GM23338 (cell line): Measurements from ENCODE around the gene POLD2. TPM values are rescaled to one million over a fixed set of nuclear protein-coding genes. Genes with fewer than 3 reads are reported as not detected.

ENCODE experiments used
- ATAC-seq: fragments of 200-7000 bp; cut with Tn5 transposase; 3 replicates; pipeline ENCODE4 v1.9.1; 2020
- DNase-seq: peaks from one replicate; pipeline ENCODE4 v3.0.0-alpha.2; 2015; ENCODE audit warnings: low spot score
- H2AFZ ChIP-seq: fragments of 200-600 bp; sonication (generic); 2 replicates; pipeline ENCODE4 v1.8.0; 2016; ENCODE audit warnings: antibody characterized with exemption, mild to moderate bottlenecking, moderate library complexity
- H3F3A ChIP-seq: fragments of 200-600 bp; sonication (generic); replicated peaks from 2 replicates; pipeline ENCODE4 v1.8.0; 2017; ENCODE audit warnings: antibody characterized with exemption, mixed run types, low read depth
- H3K27ac ChIP-seq: fragments of 200-600 bp; sonication (generic); 2 replicates; pipeline ENCODE4 v1.6.1; 2016; ENCODE audit warnings: low read depth
- H3K27me3 ChIP-seq: fragments of 200-600 bp; sonication (generic); 2 replicates; pipeline ENCODE4 v1.8.0; 2016; ENCODE audit warnings: mild to moderate bottlenecking, mixed run types, moderate library complexity; ENCODE audit not compliant: insufficient read depth
- H3K36me3 ChIP-seq: fragments of 200-600 bp; sonication (generic); 2 replicates; pipeline ENCODE4 v1.8.0; 2016; ENCODE audit warnings: mild to moderate bottlenecking; ENCODE audit not compliant: insufficient read depth
- H3K4me1 ChIP-seq: fragments of 200-600 bp; sonication (generic); 2 replicates; pipeline ENCODE4 v1.8.0; 2016; ENCODE audit warnings: mild to moderate bottlenecking, moderate library complexity; ENCODE audit not compliant: insufficient read depth
- H3K4me2 ChIP-seq: fragments of 200-600 bp; sonication (generic); 2 replicates; pipeline ENCODE4 v1.7.1; 2017; ENCODE audit warnings: mixed run types
- H3K4me3 ChIP-seq: fragments of 200-600 bp; sonication (generic); 2 replicates; pipeline ENCODE4 v1.6.1; 2016; ENCODE audit warnings: mixed run types
- H3K79me2 ChIP-seq: fragments of 200-600 bp; sonication (generic); replicated peaks from 2 replicates; pipeline ENCODE4 v1.8.0; 2017; ENCODE audit warnings: mild to moderate bottlenecking; ENCODE audit not compliant: insufficient read depth
- H3K9me2 ChIP-seq: fragments of 200-600 bp; sonication (generic); 2 replicates; pipeline ENCODE4 v1.8.0; 2017; ENCODE audit not compliant: insufficient read depth
- H4K20me1 ChIP-seq: fragments of 200-600 bp; sonication (generic); replicated peaks from 2 replicates; pipeline ENCODE4 v1.8.0; 2017; ENCODE audit warnings: mild to moderate bottlenecking; ENCODE audit not compliant: insufficient read depth
- H3K27ac Mint-ChIP-seq: 2 replicates; pipeline ENCODE4 v1.8.0; 2020; ENCODE audit warnings: inconsistent platforms, mild to moderate bottlenecking, moderate library complexity, mixed read lengths
- H3K27me3 Mint-ChIP-seq: 3 replicates; pipeline ENCODE4 v1.8.0; 2022; ENCODE audit warnings: low read depth, mild to moderate bottlenecking, moderate library complexity, mixed read lengths, inconsistent platforms; ENCODE audit not compliant: insufficient read depth, poor library complexity
- H3K36me3 Mint-ChIP-seq: 3 replicates; pipeline ENCODE4 v1.8.0; 2021; ENCODE audit warnings: low read depth, mild to moderate bottlenecking, inconsistent platforms, moderate library complexity, mixed read lengths
- H3K4me1 Mint-ChIP-seq: 3 replicates; pipeline ENCODE4 v1.8.0; 2020; ENCODE audit warnings: mild to moderate bottlenecking, inconsistent platforms, mixed read lengths
- H3K4me3 Mint-ChIP-seq: 3 replicates; pipeline ENCODE4 v1.8.0; 2021; ENCODE audit warnings: moderate library complexity, mild to moderate bottlenecking, inconsistent platforms, mixed read lengths
- H3K9me3 Mint-ChIP-seq: 3 replicates; pipeline ENCODE4 v1.8.0; 2020; ENCODE audit warnings: moderate library complexity, mild to moderate bottlenecking, inconsistent platforms, mixed read lengths
- CREB1 ChIP-seq: fragments of 250-450 bp; sonication (Bioruptor Pico); IDR thresholded peaks from 2 replicates; pipeline ENCODE4 v1.5.0; 2020; ENCODE audit warnings: low read depth, mild to moderate bottlenecking, moderate library complexity
- POLR2AphosphoS5 ChIP-seq: IDR thresholded peaks from 2 replicates; pipeline ENCODE4 v1.6.1; 2016; ENCODE audit warnings: antibody characterized with exemption, low read depth
- ZNF114 ChIP-seq: fragments of 250-450 bp; sonication (Bioruptor Pico); IDR thresholded peaks from 2 replicates; pipeline ENCODE4 v1.5.0; 2020; ENCODE audit warnings: mild to moderate bottlenecking, moderate library complexity
- polyA plus RNA-seq: library from polyadenylated mRNA; unstranded; fragments of >200 nt; fragmentation: Nextera tagmentation; extraction: Ambion mirVana; gene quantifications from 2 replicates; pipeline ENCODE4 v1.2.1, GENCODE V29; 2016
- total RNA-seq: library from RNA; depleted of rRNA; stranded (reverse); fragments of >200 nt; shearing (Covaris generic); gene quantifications from 2 replicates; pipeline ENCODE4 v1.2.3, GENCODE V29; 2014
- TF ChIP-seq, protein P1 (sequence below): IDR thresholded peaks from 2 replicates; pipeline ENCODE4 v1.6.1; 2016; ENCODE audit warnings: antibody characterized with exemption
- TF ChIP-seq, protein P2 (sequence below), 2 experiments: fragments of 200-600 bp in 1 of 2; sonication (generic) in 1 of 2; conservative IDR thresholded peaks; 2 replicates each; pipeline versions ENCODE4 v1.5.1 to v1.6.1; 2016 to 2017; ENCODE audit warnings: antibody characterized with exemption in 2 of 2, low read depth in 2 of 2, mild to moderate bottlenecking in 2 of 2, moderate library complexity in 1 of 2

The POLD2 gene
- total and polyA plus RNA-seq, 2 experiments from 2014 or later, result 101 to 127 TPM

DNA sequence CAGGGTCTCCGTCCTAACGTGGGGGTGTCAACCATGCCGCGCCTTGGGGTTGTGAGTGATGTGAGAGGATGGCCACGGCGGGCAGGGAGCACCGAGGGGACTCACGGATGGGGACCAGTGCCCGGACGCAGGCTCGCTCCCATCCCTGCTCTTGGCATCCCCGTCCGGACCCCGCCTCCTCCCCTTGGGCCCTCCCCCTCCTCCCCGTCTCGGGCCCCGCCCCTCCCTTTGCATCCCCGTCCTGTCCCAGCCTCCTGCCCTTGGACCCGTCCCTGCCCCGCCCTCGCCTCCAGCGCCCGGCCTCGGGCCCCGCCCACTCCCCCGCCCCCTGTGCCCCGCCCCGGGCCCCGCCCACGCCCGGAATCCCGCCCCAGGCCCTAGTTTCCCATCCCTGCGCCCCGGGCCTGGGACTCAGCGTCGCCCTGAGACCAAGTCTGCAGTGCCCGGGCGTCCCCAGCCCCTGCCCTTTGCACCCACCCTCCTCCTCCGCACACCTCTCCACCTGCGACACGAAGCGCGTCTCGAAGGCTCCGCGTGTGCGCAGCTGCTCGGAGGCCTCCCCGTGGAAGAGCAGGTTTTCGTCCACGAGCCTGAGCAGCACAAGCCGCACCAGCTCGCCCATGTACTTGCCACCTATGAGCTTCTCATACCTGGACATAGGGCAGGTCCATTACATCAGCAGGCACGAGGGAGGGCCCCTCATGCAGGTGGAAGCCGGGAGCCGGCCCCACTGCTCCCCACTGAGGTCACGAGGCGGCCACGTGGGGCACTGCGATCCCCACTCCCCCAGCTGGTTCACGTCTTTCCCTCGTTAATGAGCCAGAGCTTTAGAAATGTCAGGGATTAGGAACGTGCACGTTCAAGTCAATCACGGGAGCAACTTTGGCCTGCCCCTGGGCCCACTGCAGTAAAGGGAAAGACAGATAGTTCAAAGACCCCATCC, 22.9 kb upstream of the POLD2 start:
- H3K4me3 ChIP-seq, result peak overlapping the region; percentile 61
- Mint-ChIP-seq H3K9me3 (no peaks in the 10 kb centered on the region), H3K4me3 (peak overlapping the region; percentile 77), H3K36me3 (no peaks in the 10 kb centered on the region), H3K27ac (no peak overlapping the region), H3K4me1 (peaks cover 21% of the 10 kb centered on the region), H3K27me3 (peaks cover 34% of the 10 kb centered on the region)
- ATAC-seq (peak; percentile 87), DNase-seq (peak; percentile 97)
- no peaks in the 10 kb centered on the region for H3K9me2 ChIP-seq
- no peaks in the 10 kb centered on the region for H3K79me2 ChIP-seq
- H3K27me3 ChIP-seq, result peaks cover 30% of the 10 kb centered on the region
- H2AFZ ChIP-seq, result peak overlapping the region; percentile 98
- TF ChIP-seq, protein P1, sequence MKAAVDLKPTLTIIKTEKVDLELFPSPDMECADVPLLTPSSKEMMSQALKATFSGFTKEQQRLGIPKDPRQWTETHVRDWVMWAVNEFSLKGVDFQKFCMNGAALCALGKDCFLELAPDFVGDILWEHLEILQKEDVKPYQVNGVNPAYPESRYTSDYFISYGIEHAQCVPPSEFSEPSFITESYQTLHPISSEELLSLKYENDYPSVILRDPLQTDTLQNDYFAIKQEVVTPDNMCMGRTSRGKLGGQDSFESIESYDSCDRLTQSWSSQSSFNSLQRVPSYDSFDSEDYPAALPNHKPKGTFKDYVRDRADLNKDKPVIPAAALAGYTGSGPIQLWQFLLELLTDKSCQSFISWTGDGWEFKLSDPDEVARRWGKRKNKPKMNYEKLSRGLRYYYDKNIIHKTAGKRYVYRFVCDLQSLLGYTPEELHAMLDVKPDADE, result no peak
- TF ChIP-seq POLR2AphosphoS5, result peak; percentile 61
- no peak for TF ChIP-seq ZNF114 (CRISPR knock-in tag)
- H3K36me3 ChIP-seq, result no peaks in the 10 kb centered on the region
- peaks cover 8% of the 10 kb centered on the region for H3K4me1 ChIP-seq
- H3F3A ChIP-seq, result no peaks in the 10 kb centered on the region
- no peaks in the 10 kb centered on the region for H4K20me1 ChIP-seq
- H3K4me2 ChIP-seq, result peak overlapping the region; percentile 88
- H3K27ac ChIP-seq, result no peak overlapping the region

DNA sequence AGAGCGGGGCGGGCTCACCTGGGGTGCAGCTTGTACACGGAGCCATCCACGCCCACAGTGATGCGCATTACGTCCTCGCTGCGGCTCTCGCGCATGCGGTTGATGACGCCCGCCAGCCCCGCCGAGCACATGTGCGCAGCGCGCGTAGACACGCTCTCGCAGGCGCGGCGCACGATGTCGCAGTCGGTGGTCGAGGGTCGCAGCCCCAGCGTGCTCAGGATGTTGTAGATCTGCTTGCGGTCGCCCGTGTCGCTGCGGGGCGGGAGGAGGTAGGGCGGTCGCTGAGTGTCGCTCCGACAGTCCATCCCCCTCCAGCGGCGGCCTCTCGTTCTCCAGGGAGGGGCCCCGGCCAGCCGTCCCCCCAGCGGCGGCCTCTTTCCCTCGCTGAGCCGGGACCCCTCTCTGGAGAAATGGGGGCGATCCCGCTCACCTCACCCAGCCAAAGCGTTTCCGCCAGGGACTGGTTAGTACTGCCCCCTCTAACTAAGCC, 22.2 kb upstream of the POLD2 start:
- Histone ChIP-seq H3K4me2 (peak overlapping the region; percentile 88), H3F3A (no peaks in the 10 kb centered on the region), H2AFZ (peak overlapping the region; percentile 98), H3K9me2 (no peaks in the 10 kb centered on the region), H4K20me1 (no peaks in the 10 kb centered on the region), H3K4me1 (peaks cover 8% of the 10 kb centered on the region), H3K4me3 (peak overlapping the region; percentile 61), H3K79me2 (no peaks in the 10 kb centered on the region), H3K27me3 (peaks cover 30% of the 10 kb centered on the region), H3K27ac (no peak overlapping the region), H3K36me3 (no peaks in the 10 kb centered on the region)
- Mint-ChIP-seq H3K27ac (no peak overlapping the region), H3K4me1 (peaks cover 21% of the 10 kb centered on the region), H3K27me3 (peaks cover 34% of the 10 kb centered on the region), H3K36me3 (no peaks in the 10 kb centered on the region), H3K4me3 (peak overlapping the region; percentile 77), H3K9me3 (no peaks in the 10 kb centered on the region)
- ATAC-seq, result peak; percentile 26
- peak; percentile 75 for DNase-seq
- TF ChIP-seq, protein P2, sequence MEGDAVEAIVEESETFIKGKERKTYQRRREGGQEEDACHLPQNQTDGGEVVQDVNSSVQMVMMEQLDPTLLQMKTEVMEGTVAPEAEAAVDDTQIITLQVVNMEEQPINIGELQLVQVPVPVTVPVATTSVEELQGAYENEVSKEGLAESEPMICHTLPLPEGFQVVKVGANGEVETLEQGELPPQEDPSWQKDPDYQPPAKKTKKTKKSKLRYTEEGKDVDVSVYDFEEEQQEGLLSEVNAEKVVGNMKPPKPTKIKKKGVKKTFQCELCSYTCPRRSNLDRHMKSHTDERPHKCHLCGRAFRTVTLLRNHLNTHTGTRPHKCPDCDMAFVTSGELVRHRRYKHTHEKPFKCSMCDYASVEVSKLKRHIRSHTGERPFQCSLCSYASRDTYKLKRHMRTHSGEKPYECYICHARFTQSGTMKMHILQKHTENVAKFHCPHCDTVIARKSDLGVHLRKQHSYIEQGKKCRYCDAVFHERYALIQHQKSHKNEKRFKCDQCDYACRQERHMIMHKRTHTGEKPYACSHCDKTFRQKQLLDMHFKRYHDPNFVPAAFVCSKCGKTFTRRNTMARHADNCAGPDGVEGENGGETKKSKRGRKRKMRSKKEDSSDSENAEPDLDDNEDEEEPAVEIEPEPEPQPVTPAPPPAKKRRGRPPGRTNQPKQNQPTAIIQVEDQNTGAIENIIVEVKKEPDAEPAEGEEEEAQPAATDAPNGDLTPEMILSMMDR (conservative IDR thresholded peaks at IDR 0.05; ENCODE audit: low read depth in 2 of 2), result no peak
- peak; percentile 82 for TF ChIP-seq CREB1
